Iris pigment epithelial cell (primary cell): ENCODE data around the gene C11orf68.

Experiments used
- DNase-seq: peaks from one replicate; pipeline ENCODE4 v3.0.0-alpha.2; 2011; ENCODE audit warnings: low read depth

Gene C11orf68

GRCh38 chr11:65890324-65891218 is 28.3 kb downstream of the C11orf68 start, which contains the start of gene CCDC85B:
Gene CCDC85B (plus strand): TSS chr11:65890673. CDS start chr11:65890784, 111 bp downstream.
- peak; percentile 96 for DNase-seq

GRCh38 chr11:65888163-65888814 is 30.6 kb downstream of the C11orf68 start, which contains the start of gene FIBP:
Gene FIBP (minus strand): TSS chr11:65888471. CDS start chr11:65888418, 53 bp downstream.
- DNase-seq, result peak; percentile 98

GRCh38 chr11:65887723-65888162 is 31.1 kb downstream of the C11orf68 start:
- peak; percentile 59 for DNase-seq

- DNase-seq, result no peak
Observed at GRCh38 chr11:65886826-65887722, 31.8 kb downstream of the C11orf68 start.

GRCh38 chr11:65885808-65886536 is 32.9 kb downstream of the C11orf68 start:
- no peak for DNase-seq

- no peak for DNase-seq
Observed at GRCh38 chr11:65885231-65885630, 33.6 kb downstream of the C11orf68 start.

- DNase-seq, result peak; percentile 56
Observed at GRCh38 chr11:65884716-65885092, 34.2 kb downstream of the C11orf68 start.

- DNase-seq, result no peak
Observed at GRCh38 chr11:65883786-65884715, 34.8 kb downstream of the C11orf68 start.

- DNase-seq, result no peak
Observed at GRCh38 chr11:65883058-65883761, 35.7 kb downstream of the C11orf68 start.

GRCh38 chr11:65882120-65883057 is 36.5 kb downstream of the C11orf68 start:
- no peak for DNase-seq

GRCh38 chr11:65880844-65881421 is 37.9 kb downstream of the C11orf68 start:
- DNase-seq, result no peak

- no peak for DNase-seq
Observed at GRCh38 chr11:65880027-65880426, 38.8 kb downstream of the C11orf68 start.

- DNase-seq, result no peak
Observed at GRCh38 chr11:65879617-65880016, 39.2 kb downstream of the C11orf68 start, which contains the start of gene CTSW. Gene CTSW (plus strand): TSS chr11:65879837. CDS start chr11:65879855, 18 bp downstream.

GRCh38 chr11:65873318-65874156 is 45.3 kb downstream of the C11orf68 start:
- DNase-seq, result peak; percentile 91

- peak; percentile 38 for DNase-seq
Observed at GRCh38 chr11:65872586-65873317, 46.1 kb downstream of the C11orf68 start, which contains the start of gene EFEMP2. Gene EFEMP2 (minus strand): TSS chr11:65872800. CDS start chr11:65872354, 446 bp downstream.
